Fibroblast of skin of left quadriceps (primary cell): ENCODE data around the gene E2F3.

Experiments
- DNase-seq, 2 experiments: peaks; one replicate each; pipeline ENCODE4 v3.0.0-alpha.2; 2013; ENCODE audit warnings: low read depth in 2 of 2

The E2F3 gene

GRCh38 chr6:20402342-20403069 lies 827 bp downstream of the E2F3 start:
- no peak for DNase-seq

GRCh38 chr6:20403070-20403765 lies 1.5 kb downstream of the E2F3 start:
- peak; percentile 51 to 62 for DNase-seq

GRCh38 chr6:20403766-20404640 lies 2.3 kb downstream of the E2F3 start:
- no peak for DNase-seq

- DNase-seq: peak; percentile 44 to 54
These were observed 3.0 kb downstream of the E2F3 start for GRCh38 chr6:20404641-20405032.

- no peak for DNase-seq
These were observed 7.2 kb downstream of the E2F3 start for GRCh38 chr6:20408851-20409250.

- no peak for DNase-seq
These were observed 7.8 kb downstream of the E2F3 start for GRCh38 chr6:20409427-20409971.

GRCh38 chr6:20411544-20411943 lies 9.9 kb downstream of the E2F3 start:
- no peak for DNase-seq

GRCh38 chr6:20411953-20412681 lies 10.4 kb downstream of the E2F3 start:
- DNase-seq: no peak

GRCh38 chr6:20412682-20413073 lies 11.0 kb downstream of the E2F3 start:
- no peak for DNase-seq

- no peak for DNase-seq
These were observed 12.1 kb downstream of the E2F3 start for GRCh38 chr6:20413826-20414225.

- DNase-seq: no peak
These were observed 13.0 kb downstream of the E2F3 start for GRCh38 chr6:20414711-20415110.

- no peak for DNase-seq
These were observed 13.6 kb downstream of the E2F3 start for GRCh38 chr6:20415304-20415703.

GRCh38 chr6:20415712-20416454 lies 14.2 kb downstream of the E2F3 start:
- DNase-seq: no peak

- DNase-seq: no peak
These were observed 15.1 kb downstream of the E2F3 start for GRCh38 chr6:20416567-20417345.

- no peak for DNase-seq
These were observed 16.1 kb downstream of the E2F3 start for GRCh38 chr6:20417819-20418218.

GRCh38 chr6:20426177-20427082 lies 24.8 kb downstream of the E2F3 start:
- no peak for DNase-seq

- DNase-seq: no peak
These were observed 26.2 kb downstream of the E2F3 start for GRCh38 chr6:20427856-20428255.

GRCh38 chr6:20432692-20433091 lies 31.0 kb downstream of the E2F3 start:
- no peak for DNase-seq

GRCh38 chr6:20433321-20433720 lies 31.6 kb downstream of the E2F3 start:
- no peak for DNase-seq
